ENCODE measurements around the gene FEM1C. TPM values are rescaled to one million over a fixed set of nuclear protein-coding genes. Genes with fewer than 3 reads are reported as not detected.

The FEM1C gene
- total RNA-seq, 4 donors from 2014 or later: 41.3 to 71.0 (median 51.5) TPM

DNA sequence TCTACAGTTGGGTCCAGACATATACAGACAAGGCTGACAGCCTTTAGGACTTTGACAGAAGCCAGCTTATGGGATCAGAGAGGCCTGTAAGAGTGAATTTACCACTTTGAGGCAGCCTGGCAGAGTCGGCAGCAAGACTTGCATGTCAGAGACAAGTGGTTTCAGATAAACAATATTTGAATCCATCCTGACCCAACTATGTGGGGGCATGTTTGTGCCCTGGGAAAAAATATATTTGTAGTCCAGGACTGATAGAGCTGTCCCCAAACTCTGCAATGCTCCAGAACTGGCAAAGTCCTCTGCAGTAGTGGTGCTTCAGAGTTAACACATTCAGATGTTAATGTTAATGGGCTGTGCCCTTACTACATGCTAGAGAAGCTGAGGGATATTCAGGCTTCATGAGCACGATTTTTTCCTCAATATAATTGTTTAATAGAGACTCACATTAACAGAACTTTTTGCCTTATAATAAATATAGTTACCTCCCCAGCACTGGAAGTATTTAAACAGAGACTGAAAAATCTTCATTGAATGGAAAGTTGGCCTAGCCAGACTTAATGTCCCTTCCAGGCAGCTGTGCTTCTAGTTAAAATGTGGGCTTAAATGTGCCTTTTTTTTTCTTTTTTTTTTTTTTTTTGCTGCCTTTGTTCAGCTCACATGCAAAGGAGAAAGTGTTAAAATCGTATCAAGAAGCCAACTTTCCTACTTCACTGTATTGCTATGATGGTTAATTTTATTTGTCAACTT, 42.9 kb downstream of the FEM1C start:
- Histone ChIP-seq H3K9me3 (no peaks in the 10 kb centered on the region), H3K27ac (replicated peaks in 1 of 4) (no peak overlapping the region), H3K4me1 (peaks cover 0 to 7% (median 0%) of the 10 kb centered on the region in 4 donors), H3K27me3 (no peaks in the 10 kb centered on the region), H3K36me3 (no peaks in the 10 kb centered on the region), H3K4me3 (no peak overlapping the region)
- WGBS: 31% methylated on average over 3 of the region's 3 CpGs
- TF ChIP-seq POLR2AphosphoS5 (IDR thresholded peaks at IDR 0.05) (no peak), EP300 (IDR thresholded peaks at IDR 0.05) (no peak), POLR2A (IDR thresholded peaks at IDR 0.05; ENCODE audit: low read depth) (no peak)
- TF ChIP-seq, protein P1, sequence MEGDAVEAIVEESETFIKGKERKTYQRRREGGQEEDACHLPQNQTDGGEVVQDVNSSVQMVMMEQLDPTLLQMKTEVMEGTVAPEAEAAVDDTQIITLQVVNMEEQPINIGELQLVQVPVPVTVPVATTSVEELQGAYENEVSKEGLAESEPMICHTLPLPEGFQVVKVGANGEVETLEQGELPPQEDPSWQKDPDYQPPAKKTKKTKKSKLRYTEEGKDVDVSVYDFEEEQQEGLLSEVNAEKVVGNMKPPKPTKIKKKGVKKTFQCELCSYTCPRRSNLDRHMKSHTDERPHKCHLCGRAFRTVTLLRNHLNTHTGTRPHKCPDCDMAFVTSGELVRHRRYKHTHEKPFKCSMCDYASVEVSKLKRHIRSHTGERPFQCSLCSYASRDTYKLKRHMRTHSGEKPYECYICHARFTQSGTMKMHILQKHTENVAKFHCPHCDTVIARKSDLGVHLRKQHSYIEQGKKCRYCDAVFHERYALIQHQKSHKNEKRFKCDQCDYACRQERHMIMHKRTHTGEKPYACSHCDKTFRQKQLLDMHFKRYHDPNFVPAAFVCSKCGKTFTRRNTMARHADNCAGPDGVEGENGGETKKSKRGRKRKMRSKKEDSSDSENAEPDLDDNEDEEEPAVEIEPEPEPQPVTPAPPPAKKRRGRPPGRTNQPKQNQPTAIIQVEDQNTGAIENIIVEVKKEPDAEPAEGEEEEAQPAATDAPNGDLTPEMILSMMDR (IDR thresholded peaks at IDR 0.05): no peak
- intact Hi-C loops (cut with DNase I): no loop called here
- no peak for DNase-seq (ENCODE audit: extremely low spot score)

DNA sequence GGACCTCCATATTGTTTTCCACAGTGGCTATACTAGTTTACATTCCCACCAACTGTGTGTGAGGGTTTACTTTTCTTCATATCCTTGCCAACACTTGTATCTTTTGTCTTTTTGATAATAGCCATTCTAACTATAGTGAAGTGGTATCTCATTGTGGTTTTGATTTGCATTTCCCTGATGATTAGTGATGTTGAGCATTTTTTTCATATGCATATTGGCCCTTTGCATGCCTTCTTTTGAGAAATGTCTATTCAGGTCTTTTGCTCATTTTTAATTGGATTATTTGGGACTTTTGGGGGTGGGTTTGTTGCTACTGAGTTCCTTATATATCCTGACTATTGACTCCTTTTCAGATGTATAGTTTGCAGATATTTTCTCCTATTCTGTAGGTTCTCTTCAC, 44.4 kb downstream of the FEM1C start:
- H3K27me3 ChIP-seq: no peaks in the 10 kb centered on the region
- intact Hi-C loops (cut with DNase I): no loop called here
- H3K9me3 ChIP-seq: no peaks in the 10 kb centered on the region
- no peaks in the 10 kb centered on the region for H3K36me3 ChIP-seq
- DNase-seq (ENCODE audit: extremely low spot score): no peak
- H3K4me1 ChIP-seq: peaks cover 0 to 8% (median under 1%) of the 10 kb centered on the region in 4 donors
- no peak overlapping the region for H3K4me3 ChIP-seq
- TF ChIP-seq POLR2A (IDR thresholded peaks at IDR 0.05; ENCODE audit: low read depth): no peak
- TF ChIP-seq POLR2AphosphoS5 (IDR thresholded peaks at IDR 0.05): no peak
- H3K27ac ChIP-seq (replicated peaks in 1 of 4): no peak overlapping the region

DNA sequence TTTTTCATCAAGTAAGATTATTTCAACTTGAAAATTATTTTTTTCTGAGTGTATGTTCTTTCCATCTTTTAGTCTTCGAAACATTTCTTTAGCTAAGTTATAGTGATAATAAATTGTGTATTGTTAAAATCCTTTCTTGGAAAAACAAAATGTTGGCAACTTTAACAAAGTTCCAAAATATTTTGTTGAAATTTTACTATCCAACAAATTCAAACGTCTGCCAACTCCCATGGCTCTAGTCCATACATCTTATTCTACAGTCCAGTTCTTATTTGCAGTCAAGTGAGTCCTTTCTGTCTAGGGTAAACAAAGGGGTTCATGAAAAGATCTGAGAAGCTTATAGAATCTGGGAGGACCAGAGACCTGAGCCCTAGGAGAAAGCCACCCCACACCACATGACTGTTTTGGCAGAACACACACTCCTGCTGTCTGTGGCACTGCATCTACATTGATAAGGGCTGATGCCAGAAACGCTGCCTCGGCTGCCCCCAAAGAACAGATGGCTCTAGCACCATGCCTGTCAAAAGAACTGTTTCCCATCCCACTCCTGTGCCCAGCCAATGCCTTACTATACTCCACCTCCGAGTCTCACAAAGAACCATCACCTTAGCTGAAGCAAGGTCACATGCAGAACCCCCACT, 47.5 kb downstream of the FEM1C start:
- H3K4me3 ChIP-seq: no peak overlapping the region
- no peaks in the 10 kb centered on the region for H3K27me3 ChIP-seq
- 69% methylated on average over 5 of the region's 5 CpGs for WGBS
- no peak for DNase-seq (ENCODE audit: extremely low spot score)
- intact Hi-C loops (cut with DNase I): no loop called here
- TF ChIP-seq POLR2AphosphoS5 (IDR thresholded peaks at IDR 0.05) (no peak), EP300 (IDR thresholded peaks at IDR 0.05) (no peak), POLR2A (IDR thresholded peaks at IDR 0.05; ENCODE audit: low read depth) (no peak)
- TF ChIP-seq, protein P1 (IDR thresholded peaks at IDR 0.05): no peak
- no peaks in the 10 kb centered on the region for H3K9me3 ChIP-seq
- peaks cover 7 to 21% (median 14%) of the 10 kb centered on the region in 4 donors for H3K4me1 ChIP-seq
- H3K36me3 ChIP-seq: no peaks in the 10 kb centered on the region
- H3K27ac ChIP-seq (replicated peaks in 1 of 4): no peak overlapping the region

DNA sequence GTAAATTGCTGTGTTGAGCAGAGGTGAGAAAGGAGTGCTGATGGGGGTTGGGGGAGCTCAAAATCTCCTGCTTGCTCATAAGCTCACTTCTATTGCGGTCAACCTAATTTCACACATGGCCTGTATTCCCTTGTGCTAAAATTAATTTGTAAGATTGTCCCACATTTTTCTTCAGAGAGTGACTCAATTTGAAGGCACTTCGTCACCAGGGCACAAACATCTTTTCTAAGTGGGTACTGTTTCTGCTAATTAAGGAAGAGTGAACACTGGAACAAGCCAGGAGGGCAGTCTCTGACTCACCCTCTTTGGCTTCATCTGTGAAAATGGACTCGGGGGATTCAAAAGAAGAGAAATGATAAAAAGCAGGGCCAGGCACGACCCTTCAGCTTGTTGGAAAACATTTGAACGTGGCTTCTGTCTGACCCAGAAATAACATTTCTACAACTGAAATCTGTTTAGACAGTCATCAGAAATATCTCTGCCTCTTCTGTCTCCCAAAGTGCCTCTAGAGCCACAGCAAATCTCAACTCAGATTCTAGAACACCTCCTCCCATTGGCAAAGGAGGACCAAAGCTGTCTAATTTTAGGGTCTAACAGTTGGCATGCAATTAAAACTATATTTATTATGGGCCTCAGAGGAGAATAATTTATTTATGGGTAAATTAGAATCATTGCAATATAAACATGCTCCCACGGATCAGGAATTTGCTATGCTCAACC, 49.8 kb downstream of the FEM1C start:
- TF ChIP-seq POLR2A (IDR thresholded peaks at IDR 0.05; ENCODE audit: low read depth): no peak
- TF ChIP-seq EP300 (IDR thresholded peaks at IDR 0.05): no peak
- no peak for TF ChIP-seq POLR2AphosphoS5 (IDR thresholded peaks at IDR 0.05)
- TF ChIP-seq, protein P1 (IDR thresholded peaks at IDR 0.05): no peak
- Histone ChIP-seq H3K4me1 (peaks cover 7 to 17% (median 12%) of the 10 kb centered on the region in 4 donors), H3K27ac (replicated peaks in 1 of 4) (peak overlapping the region in 2 of 4 donors; percentile 9 to 18), H3K27me3 (no peaks in the 10 kb centered on the region), H3K4me3 (no peak overlapping the region), H3K36me3 (no peaks in the 10 kb centered on the region), H3K9me3 (no peaks in the 10 kb centered on the region)
- intact Hi-C loops (cut with DNase I): no loop called here
- no peak for DNase-seq (ENCODE audit: extremely low spot score)
- WGBS: 50% methylated on average over 6 of the region's 6 CpGs

DNA sequence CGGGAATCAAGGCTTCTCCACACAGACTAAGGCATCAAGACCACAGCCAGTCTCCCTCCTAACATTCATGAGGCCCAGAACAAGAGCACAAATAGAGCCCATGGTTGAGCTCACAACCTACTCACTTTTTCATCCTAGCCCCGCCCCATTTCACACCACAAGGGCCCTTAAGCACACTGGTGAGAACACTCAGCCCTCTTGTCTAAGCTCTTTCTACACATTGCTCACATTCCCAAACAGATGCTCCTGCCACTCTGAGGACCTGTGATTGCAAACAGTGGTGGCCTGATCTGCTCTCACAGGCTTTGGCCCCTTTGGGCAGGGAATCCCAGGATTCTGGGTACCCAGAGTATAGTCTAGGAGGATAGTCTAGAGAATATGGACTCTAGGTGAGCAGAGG, 54.0 kb downstream of the FEM1C start:
- 90% methylated on average over 2 of the region's 2 CpGs for WGBS
- H3K36me3 ChIP-seq: no peaks in the 10 kb centered on the region
- no peaks in the 10 kb centered on the region for H3K27me3 ChIP-seq
- no peak overlapping the region for H3K4me3 ChIP-seq
- no peak overlapping the region for H3K27ac ChIP-seq (replicated peaks in 1 of 4)
- TF ChIP-seq, protein P1 (IDR thresholded peaks at IDR 0.05): no peak
- TF ChIP-seq POLR2AphosphoS5 (IDR thresholded peaks at IDR 0.05) (no peak), EP300 (IDR thresholded peaks at IDR 0.05) (no peak), POLR2A (IDR thresholded peaks at IDR 0.05; ENCODE audit: low read depth) (no peak)
- peaks cover 7 to 17% (median 12%) of the 10 kb centered on the region in 4 donors for H3K4me1 ChIP-seq
- DNase-seq (ENCODE audit: extremely low spot score): no peak
- no peaks in the 10 kb centered on the region for H3K9me3 ChIP-seq
- intact Hi-C loops (cut with DNase I): no loop called here
